HG02885 (cell line): ENCODE data around the gene MYO16.

ENCODE experiments used
- ATAC-seq: cut with Tn5 transposase; IDR thresholded peaks from one replicate; pipeline ENCODE4 v1.9.1; 2021; ENCODE audit warnings: mild to moderate bottlenecking; ENCODE audit not compliant: unreplicated experiment, poor library complexity

The MYO16 gene

GRCh38 chr13:108657519-108657918 is 28.1 kb downstream of the MYO16 start:
- no peak for ATAC-seq

GRCh38 chr13:108662528-108662927 is 33.1 kb downstream of the MYO16 start:
- no peak for ATAC-seq

GRCh38 chr13:108663710-108664109 is 34.3 kb downstream of the MYO16 start:
- no peak for ATAC-seq

GRCh38 chr13:108667205-108667604 is 37.8 kb downstream of the MYO16 start:
- no peak for ATAC-seq

- ATAC-seq = no peak
These were observed 40.0 kb downstream of the MYO16 start for GRCh38 chr13:108669381-108669780.

- ATAC-seq = no peak
These were observed 44.9 kb downstream of the MYO16 start for GRCh38 chr13:108674346-108674745.

GRCh38 chr13:108674771-108675170 is 45.4 kb downstream of the MYO16 start:
- ATAC-seq = no peak

GRCh38 chr13:108676620-108677019 is 47.2 kb downstream of the MYO16 start:
- no peak for ATAC-seq

GRCh38 chr13:108677806-108678205 is 48.4 kb downstream of the MYO16 start:
- ATAC-seq = no peak

- ATAC-seq = no peak
These were observed 50.6 kb downstream of the MYO16 start for GRCh38 chr13:108680011-108680410.

- ATAC-seq = no peak
These were observed 52.7 kb downstream of the MYO16 start for GRCh38 chr13:108681986-108682575.

- no peak for ATAC-seq
These were observed 53.3 kb downstream of the MYO16 start for GRCh38 chr13:108682714-108683113.

GRCh38 chr13:108686027-108686426 is 56.6 kb downstream of the MYO16 start:
- no peak for ATAC-seq

- ATAC-seq = no peak
These were observed 61.3 kb downstream of the MYO16 start for GRCh38 chr13:108690726-108691125.

- ATAC-seq = no peak
These were observed 71.2 kb downstream of the MYO16 start for GRCh38 chr13:108700422-108701170.

GRCh38 chr13:108702171-108702570 is 72.8 kb downstream of the MYO16 start:
- no peak for ATAC-seq

GRCh38 chr13:108705031-108705430 is 75.6 kb downstream of the MYO16 start:
- no peak for ATAC-seq

- no peak for ATAC-seq
These were observed 78.2 kb downstream of the MYO16 start for GRCh38 chr13:108707584-108707983.

- ATAC-seq = no peak
These were observed 79.5 kb downstream of the MYO16 start for GRCh38 chr13:108708921-108709320.

GRCh38 chr13:108711386-108711785 is 82.0 kb downstream of the MYO16 start:
- ATAC-seq = no peak

- no peak for ATAC-seq
These were observed 96.1 kb downstream of the MYO16 start for GRCh38 chr13:108725471-108725870.

GRCh38 chr13:108728370-108728769 is 99.0 kb downstream of the MYO16 start:
- ATAC-seq = peak; percentile 57
